ENCODE data around the gene KCMF1.

DNA sequence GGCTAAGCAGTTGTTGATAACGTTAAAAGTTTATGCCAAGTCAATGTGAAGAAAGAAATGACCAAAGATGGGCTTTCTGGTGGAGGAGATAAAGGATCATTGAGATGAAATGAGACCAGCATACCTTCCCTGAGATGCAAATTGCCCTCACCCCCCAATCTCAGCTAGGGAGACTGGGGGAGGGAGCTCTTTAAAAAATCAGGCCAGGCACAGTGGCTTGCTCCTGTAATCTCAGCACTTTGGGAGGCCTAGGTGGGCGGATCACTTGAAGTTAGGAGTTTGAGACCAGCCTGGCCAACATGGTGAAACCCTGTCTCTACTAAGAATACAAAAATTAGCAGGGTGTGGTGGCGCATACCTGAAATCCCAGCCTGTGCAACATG, 30.9 kb upstream of the KCMF1 start:
- TF ChIP-seq EZH2phosphoT487 (conservative IDR thresholded peaks at IDR 0.05; ENCODE audit: low read length): no peak
- TF ChIP-seq, protein P1, sequence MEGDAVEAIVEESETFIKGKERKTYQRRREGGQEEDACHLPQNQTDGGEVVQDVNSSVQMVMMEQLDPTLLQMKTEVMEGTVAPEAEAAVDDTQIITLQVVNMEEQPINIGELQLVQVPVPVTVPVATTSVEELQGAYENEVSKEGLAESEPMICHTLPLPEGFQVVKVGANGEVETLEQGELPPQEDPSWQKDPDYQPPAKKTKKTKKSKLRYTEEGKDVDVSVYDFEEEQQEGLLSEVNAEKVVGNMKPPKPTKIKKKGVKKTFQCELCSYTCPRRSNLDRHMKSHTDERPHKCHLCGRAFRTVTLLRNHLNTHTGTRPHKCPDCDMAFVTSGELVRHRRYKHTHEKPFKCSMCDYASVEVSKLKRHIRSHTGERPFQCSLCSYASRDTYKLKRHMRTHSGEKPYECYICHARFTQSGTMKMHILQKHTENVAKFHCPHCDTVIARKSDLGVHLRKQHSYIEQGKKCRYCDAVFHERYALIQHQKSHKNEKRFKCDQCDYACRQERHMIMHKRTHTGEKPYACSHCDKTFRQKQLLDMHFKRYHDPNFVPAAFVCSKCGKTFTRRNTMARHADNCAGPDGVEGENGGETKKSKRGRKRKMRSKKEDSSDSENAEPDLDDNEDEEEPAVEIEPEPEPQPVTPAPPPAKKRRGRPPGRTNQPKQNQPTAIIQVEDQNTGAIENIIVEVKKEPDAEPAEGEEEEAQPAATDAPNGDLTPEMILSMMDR (IDR thresholded peaks at IDR 0.05; ENCODE audit: insufficient read depth, low read length, poor library complexity, severe bottlenecking): no peak
